ENCODE data around the gene HACD1.
"Not testable (repeated sequence)": the region's sequence is repeated elsewhere in the genome, so short reads cannot be mapped to it uniquely, and the experiment has no call there.

The HACD1 gene

DNA sequence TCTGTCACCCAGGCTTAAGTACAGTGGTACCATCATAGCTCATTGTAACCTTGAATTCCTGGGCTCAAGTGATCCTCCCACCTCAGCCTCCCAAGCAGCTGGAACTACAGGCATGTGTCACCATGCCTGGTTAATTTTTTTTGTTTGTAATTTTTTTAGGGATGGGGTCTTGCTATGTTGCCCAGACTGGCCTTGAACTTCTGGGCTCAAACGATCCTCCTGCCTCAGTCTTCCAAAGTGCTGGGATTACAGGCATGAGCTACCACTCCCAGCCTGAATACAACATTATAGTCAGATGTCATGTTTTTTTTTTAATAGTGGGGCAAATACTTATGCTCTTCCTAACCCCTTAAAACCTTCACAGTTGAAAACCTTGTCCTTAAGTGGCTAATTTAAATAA is 27.9 kb downstream of the HACD1 start:
- not testable (repeated sequence) for H3K27me3 ChIP-seq (ENCODE audit: insufficient read depth, low read length); H3K36me3 ChIP-seq (ENCODE audit: insufficient read depth, low read length); H3K9me3 ChIP-seq (ENCODE audit: low read length); H2AFZ ChIP-seq (ENCODE audit: low read depth, low read length); H3K4me3 ChIP-seq (ENCODE audit: low read length); H3K4me1 ChIP-seq (ENCODE audit: insufficient read depth, low read length)

DNA sequence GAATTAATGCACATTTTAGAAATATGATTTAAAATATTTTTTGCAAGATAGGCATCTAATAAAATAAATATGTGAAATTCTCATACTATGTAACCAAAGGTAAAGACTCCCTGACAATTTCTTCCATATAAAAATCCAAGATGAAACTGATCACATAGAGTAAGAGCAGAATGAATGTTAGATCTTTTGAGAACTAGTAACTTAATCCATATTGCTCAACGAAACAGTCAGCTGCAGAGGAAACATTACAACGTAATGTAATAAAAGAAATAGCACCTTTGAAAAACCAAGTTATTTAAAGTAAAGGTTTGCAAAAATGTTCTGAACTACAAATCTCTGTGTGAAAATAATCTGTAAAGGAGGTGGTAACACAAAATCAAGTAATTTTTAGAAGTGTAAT is 28.8 kb downstream of the HACD1 start:
- no peaks in the 10 kb centered on the region for H3K9me3 ChIP-seq (ENCODE audit: low read length)
- H3K4me1 ChIP-seq (ENCODE audit: insufficient read depth, low read length), result no peaks in the 10 kb centered on the region
- no peaks in the 10 kb centered on the region for H3K36me3 ChIP-seq (ENCODE audit: insufficient read depth, low read length)
- H3K4me3 ChIP-seq (ENCODE audit: low read length), result no peak overlapping the region
- H2AFZ ChIP-seq (ENCODE audit: low read depth, low read length), result no peak overlapping the region
- H3K27me3 ChIP-seq (ENCODE audit: insufficient read depth, low read length), result no peaks in the 10 kb centered on the region

DNA sequence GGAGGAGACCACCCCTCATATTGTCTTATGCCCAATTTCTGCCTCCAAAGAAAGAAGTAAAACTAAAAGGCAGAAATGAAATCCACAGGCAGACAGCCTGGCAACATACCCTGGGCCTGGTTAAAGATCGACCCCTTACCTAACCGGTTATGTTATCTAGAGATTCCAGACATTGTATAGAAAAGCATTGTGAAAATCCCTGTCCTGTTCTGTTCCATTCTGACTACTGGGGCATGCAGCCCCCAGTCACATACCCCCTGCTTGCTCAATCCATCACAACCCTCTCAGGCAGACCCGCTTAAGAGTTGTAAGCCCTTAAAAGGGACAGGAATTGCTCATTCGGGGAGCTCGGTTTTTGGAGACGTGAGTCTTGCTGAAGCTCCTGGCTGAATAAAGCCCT is 29.9 kb downstream of the HACD1 start:
- not testable (repeated sequence) for H3K4me1 ChIP-seq (ENCODE audit: insufficient read depth, low read length); H3K27me3 ChIP-seq (ENCODE audit: insufficient read depth, low read length); H3K4me3 ChIP-seq (ENCODE audit: low read length); H3K36me3 ChIP-seq (ENCODE audit: insufficient read depth, low read length); H3K9me3 ChIP-seq (ENCODE audit: low read length); H2AFZ ChIP-seq (ENCODE audit: low read depth, low read length)

DNA sequence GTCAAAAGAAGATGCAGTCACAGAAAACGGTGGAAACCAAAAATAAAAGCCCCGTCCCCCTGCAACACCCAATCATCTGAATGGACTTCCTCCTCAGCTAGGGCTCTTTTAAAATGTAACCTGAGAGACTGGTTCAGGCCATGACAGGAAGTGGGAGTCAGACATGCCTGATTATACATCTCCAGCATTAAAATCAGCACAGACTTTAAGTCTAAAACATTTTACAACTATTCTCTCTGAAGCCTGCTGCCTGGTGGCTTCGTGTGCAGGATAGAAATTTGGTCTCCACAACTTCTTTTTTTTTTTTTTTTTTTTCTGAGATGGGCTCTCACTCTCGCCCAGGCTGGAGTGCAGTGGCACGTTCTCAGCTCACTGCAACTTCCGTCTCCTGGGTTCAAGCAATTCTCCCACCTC is 30.3 kb downstream of the HACD1 start:
- Histone ChIP-seq H3K4me1 (ENCODE audit: insufficient read depth, low read length) (no peaks in the 10 kb centered on the region), H3K9me3 (ENCODE audit: low read length) (no peaks in the 10 kb centered on the region), H3K36me3 (ENCODE audit: insufficient read depth, low read length) (no peaks in the 10 kb centered on the region), H2AFZ (ENCODE audit: low read depth, low read length) (no peak overlapping the region), H3K27me3 (ENCODE audit: insufficient read depth, low read length) (no peaks in the 10 kb centered on the region), H3K4me3 (ENCODE audit: low read length) (no peak overlapping the region)

DNA sequence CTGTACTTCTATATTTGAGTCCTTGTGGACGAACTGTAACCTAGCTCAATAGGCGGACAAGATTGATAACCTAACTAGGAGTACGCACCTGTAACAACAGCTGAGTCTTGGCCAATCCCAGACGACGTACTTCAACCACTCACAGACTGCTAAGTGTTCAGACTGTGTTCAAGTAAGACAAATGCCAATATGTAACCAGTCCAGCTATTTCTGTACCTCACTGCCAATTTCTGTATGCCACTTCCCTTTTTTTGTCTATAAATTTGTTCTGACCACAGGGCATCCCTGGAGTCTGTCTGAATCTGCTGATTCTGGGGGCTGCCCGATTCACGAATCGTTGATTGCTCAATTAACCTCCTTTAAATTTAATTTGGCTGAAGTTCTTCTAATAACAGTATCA is 32.2 kb downstream of the HACD1 start:
- Histone ChIP-seq H3K4me3 (ENCODE audit: low read length) (no peak overlapping the region), H3K36me3 (ENCODE audit: insufficient read depth, low read length) (no peaks in the 10 kb centered on the region), H3K4me1 (ENCODE audit: insufficient read depth, low read length) (no peaks in the 10 kb centered on the region), H2AFZ (ENCODE audit: low read depth, low read length) (no peak overlapping the region), H3K9me3 (ENCODE audit: low read length) (no peaks in the 10 kb centered on the region), H3K27me3 (ENCODE audit: insufficient read depth, low read length) (no peaks in the 10 kb centered on the region)

DNA sequence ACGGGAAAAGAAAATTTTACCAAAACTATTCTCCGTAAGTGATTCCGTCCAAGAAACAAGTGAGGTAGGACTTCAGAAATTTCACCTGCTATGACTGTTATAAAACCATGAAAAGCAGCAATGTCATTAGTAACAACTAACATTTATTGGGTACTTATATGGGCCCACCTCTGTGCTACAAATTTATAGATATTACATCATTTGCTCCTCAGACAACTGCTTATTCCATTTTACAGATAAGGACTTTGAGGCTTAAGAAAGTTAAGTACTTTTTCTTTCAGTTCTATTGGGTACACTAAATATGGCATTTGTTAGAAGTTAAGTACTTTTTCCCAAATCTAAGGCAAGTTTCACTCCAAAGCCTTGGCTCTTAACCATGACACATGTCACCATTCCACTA is 36.3 kb downstream of the HACD1 start:
- H3K27me3 ChIP-seq (ENCODE audit: insufficient read depth, low read length), result no peaks in the 10 kb centered on the region
- H2AFZ ChIP-seq (ENCODE audit: low read depth, low read length), result no peak overlapping the region
- no peaks in the 10 kb centered on the region for H3K4me1 ChIP-seq (ENCODE audit: insufficient read depth, low read length)
- no peaks in the 10 kb centered on the region for H3K36me3 ChIP-seq (ENCODE audit: insufficient read depth, low read length)
- no peak overlapping the region for H3K4me3 ChIP-seq (ENCODE audit: low read length)
- no peaks in the 10 kb centered on the region for H3K9me3 ChIP-seq (ENCODE audit: low read length)

DNA sequence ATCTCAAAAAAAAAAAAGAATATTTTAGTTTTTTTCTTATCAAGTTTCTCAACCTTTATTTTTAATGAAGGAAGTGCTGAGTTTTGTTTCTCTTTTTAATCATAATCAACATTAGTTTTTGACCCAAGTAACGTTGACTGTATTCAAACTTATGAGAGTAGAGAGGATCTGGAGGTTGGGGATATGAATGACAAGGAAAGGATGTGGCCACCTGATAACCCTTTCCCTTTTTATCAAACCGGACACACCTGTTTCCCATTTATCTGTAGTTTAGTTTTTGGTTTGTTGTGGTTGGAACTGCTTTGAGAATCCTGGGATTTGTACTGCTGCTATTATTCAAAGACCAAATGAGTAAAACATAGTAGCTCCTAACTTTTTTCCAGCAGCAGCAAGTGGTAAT is 38.6 kb downstream of the HACD1 start:
- no peak overlapping the region for H2AFZ ChIP-seq (ENCODE audit: low read depth, low read length)
- no peak overlapping the region for H3K4me3 ChIP-seq (ENCODE audit: low read length)
- no peaks in the 10 kb centered on the region for H3K9me3 ChIP-seq (ENCODE audit: low read length)
- no peaks in the 10 kb centered on the region for H3K27me3 ChIP-seq (ENCODE audit: insufficient read depth, low read length)
- no peaks in the 10 kb centered on the region for H3K4me1 ChIP-seq (ENCODE audit: insufficient read depth, low read length)
- H3K36me3 ChIP-seq (ENCODE audit: insufficient read depth, low read length), result no peaks in the 10 kb centered on the region

DNA sequence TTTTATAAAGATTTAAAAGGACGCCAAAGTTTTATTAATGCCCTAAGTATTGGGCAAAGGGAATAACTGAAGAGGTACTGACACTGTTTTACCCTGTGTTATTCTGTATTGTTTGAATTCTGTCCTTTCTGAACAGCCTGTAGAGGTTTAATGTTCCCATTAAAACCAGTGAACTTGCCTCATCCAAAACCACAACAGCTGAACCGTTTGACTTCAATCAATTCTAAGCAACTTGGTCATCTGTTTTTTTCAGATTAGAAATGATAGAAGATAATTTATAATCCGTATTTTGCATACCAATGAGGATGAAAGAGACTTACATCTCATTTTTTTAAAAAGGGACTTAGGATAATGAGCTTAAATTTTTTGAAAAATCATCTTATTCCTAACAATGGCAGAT is 40.4 kb downstream of the HACD1 start:
- H3K4me1 ChIP-seq (ENCODE audit: insufficient read depth, low read length), result no peaks in the 10 kb centered on the region
- H3K36me3 ChIP-seq (ENCODE audit: insufficient read depth, low read length), result no peaks in the 10 kb centered on the region
- H3K4me3 ChIP-seq (ENCODE audit: low read length), result no peak overlapping the region
- no peaks in the 10 kb centered on the region for H3K9me3 ChIP-seq (ENCODE audit: low read length)
- no peaks in the 10 kb centered on the region for H3K27me3 ChIP-seq (ENCODE audit: insufficient read depth, low read length)
- H2AFZ ChIP-seq (ENCODE audit: low read depth, low read length), result no peak overlapping the region

DNA sequence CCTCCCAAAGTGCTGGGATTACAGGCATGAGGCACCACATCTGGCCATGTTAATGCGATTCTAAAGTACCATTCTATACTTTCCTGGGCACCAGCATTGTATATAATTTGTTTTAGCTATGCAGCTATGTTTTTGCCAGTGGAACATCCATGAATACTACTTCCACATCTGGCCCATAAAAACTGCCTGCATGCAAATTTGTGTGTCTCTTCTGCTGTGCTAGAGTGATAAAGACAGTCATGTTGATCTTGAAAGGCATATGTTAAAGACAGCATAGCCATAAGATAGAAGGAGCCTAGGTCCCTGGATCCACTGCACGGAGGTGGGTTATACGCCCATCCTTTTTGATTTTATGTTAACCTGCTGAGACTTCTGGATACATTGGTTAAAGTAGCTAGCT is 52.3 kb downstream of the HACD1 start:
- H3K36me3 ChIP-seq (ENCODE audit: insufficient read depth, low read length), result no peaks in the 10 kb centered on the region
- no peaks in the 10 kb centered on the region for H3K27me3 ChIP-seq (ENCODE audit: insufficient read depth, low read length)
- H3K4me1 ChIP-seq (ENCODE audit: insufficient read depth, low read length), result no peaks in the 10 kb centered on the region
- H3K9me3 ChIP-seq (ENCODE audit: low read length), result no peaks in the 10 kb centered on the region
- H3K4me3 ChIP-seq (ENCODE audit: low read length), result no peak overlapping the region
- H2AFZ ChIP-seq (ENCODE audit: low read depth, low read length), result no peak overlapping the region

DNA sequence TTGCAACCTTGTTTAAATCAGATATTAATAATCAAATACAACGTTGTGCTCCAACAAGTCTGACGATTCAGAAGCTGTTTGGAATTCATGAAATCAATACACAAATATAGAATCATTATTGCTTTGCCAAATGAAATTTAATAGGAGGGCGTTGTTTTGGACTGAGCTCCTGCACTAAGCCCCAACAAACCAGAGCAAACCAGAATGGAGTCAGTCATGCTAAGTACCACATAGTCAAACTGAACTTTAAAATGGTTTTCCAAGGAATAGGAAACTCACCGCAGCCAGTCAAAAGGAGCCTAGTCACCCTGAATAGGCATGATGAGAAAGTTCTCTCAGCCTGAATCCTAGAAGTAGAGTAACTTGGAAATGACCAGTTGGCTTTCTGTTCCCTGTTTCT is 53.7 kb downstream of the HACD1 start:
- Histone ChIP-seq H2AFZ (ENCODE audit: low read depth, low read length) (no peak overlapping the region), H3K4me3 (ENCODE audit: low read length) (no peak overlapping the region), H3K4me1 (ENCODE audit: insufficient read depth, low read length) (no peaks in the 10 kb centered on the region), H3K9me3 (ENCODE audit: low read length) (no peaks in the 10 kb centered on the region), H3K27me3 (ENCODE audit: insufficient read depth, low read length) (no peaks in the 10 kb centered on the region), H3K36me3 (ENCODE audit: insufficient read depth, low read length) (no peaks in the 10 kb centered on the region)

DNA sequence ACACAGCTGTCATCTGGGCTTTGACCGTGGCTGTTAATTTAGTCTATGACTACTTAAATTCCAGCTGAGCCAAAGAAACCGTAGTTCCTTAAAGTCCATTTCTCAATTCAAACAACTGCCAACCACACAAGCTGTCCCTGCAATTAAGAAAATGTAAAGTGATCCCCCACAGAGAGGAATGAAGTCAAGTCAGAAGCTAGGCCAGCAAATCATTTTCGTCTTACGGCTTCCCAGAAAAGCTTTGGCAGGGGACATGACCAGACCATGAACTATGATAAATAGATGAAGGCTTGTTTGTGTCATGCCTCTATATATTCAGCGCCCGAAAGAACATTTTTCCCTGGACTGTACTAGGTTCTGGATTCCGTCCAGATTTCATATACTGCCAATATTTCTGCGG is 54.6 kb downstream of the HACD1 start:
- Histone ChIP-seq H2AFZ (ENCODE audit: low read depth, low read length) (no peak overlapping the region), H3K9me3 (ENCODE audit: low read length) (no peaks in the 10 kb centered on the region), H3K36me3 (ENCODE audit: insufficient read depth, low read length) (no peaks in the 10 kb centered on the region), H3K4me1 (ENCODE audit: insufficient read depth, low read length) (no peaks in the 10 kb centered on the region), H3K4me3 (ENCODE audit: low read length) (no peak overlapping the region), H3K27me3 (ENCODE audit: insufficient read depth, low read length) (no peaks in the 10 kb centered on the region)

DNA sequence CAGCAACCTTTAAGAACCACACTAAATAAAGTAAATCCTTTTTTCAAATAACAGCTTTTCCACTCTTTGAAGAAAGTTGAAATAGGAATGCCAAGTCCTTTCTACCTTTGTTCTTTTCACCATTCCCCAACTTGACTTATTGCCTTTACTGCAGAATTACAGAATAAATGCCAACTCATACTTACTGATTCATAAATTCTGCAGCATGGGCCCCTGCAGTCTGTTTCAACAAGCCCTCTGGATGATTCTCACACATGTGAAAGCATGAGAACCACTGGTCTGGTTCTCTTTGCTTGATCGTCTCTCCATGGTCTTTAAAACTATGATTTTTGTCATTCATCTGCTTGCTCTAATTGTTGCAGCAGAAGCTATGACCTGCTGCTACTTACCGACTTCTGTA is 56.1 kb downstream of the HACD1 start:
- no peaks in the 10 kb centered on the region for H3K36me3 ChIP-seq (ENCODE audit: insufficient read depth, low read length)
- H2AFZ ChIP-seq (ENCODE audit: low read depth, low read length), result no peak overlapping the region
- no peaks in the 10 kb centered on the region for H3K27me3 ChIP-seq (ENCODE audit: insufficient read depth, low read length)
- no peaks in the 10 kb centered on the region for H3K4me1 ChIP-seq (ENCODE audit: insufficient read depth, low read length)
- no peaks in the 10 kb centered on the region for H3K9me3 ChIP-seq (ENCODE audit: low read length)
- no peak overlapping the region for H3K4me3 ChIP-seq (ENCODE audit: low read length)

DNA sequence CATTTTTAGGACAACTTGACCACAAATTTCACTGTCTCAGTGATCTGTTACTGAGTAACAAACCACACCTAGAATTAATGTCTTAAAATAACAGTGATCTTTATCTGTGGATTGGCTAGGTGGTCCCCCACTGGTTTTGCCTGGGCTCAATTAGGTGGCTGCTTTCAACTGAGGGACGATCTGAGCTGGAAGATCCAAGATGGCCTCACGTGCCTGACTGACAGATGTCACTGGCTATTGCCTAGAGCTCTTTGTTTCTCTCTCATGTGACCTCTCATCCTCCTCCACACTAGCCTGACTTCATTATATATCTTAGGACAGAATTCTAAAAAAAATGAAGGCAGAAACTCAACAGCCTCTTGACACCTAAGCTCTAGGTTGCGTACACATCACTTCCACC is 59.7 kb downstream of the HACD1 start:
- Histone ChIP-seq H3K4me3 (ENCODE audit: low read length) (no peak overlapping the region), H3K4me1 (ENCODE audit: insufficient read depth, low read length) (no peaks in the 10 kb centered on the region), H3K9me3 (ENCODE audit: low read length) (no peaks in the 10 kb centered on the region), H3K27me3 (ENCODE audit: insufficient read depth, low read length) (no peaks in the 10 kb centered on the region), H2AFZ (ENCODE audit: low read depth, low read length) (no peak overlapping the region), H3K36me3 (ENCODE audit: insufficient read depth, low read length) (no peaks in the 10 kb centered on the region)

DNA sequence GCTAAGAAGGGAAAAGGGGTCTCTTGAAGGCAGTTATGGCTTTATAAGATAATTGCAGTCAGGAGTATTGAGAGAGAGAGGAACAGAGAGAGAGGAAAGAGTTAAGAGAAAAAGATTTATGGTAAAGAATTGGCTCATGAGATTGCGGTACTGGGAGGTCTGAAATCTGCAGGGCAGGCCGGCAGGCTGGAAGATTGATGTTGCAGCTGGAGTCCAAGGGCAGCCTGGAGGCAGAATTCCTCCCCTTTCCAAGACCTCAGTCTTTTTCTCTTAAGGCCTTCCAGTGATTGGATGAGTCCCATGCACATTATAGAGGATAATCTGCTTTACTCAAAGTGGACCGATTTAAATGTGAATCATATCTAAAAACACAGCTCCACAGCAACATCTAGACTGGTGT is 68.4 kb downstream of the HACD1 start:
- no peaks in the 10 kb centered on the region for H3K9me3 ChIP-seq (ENCODE audit: low read length)
- no peaks in the 10 kb centered on the region for H3K36me3 ChIP-seq (ENCODE audit: insufficient read depth, low read length)
- no peak overlapping the region for H2AFZ ChIP-seq (ENCODE audit: low read depth, low read length)
- no peaks in the 10 kb centered on the region for H3K4me1 ChIP-seq (ENCODE audit: insufficient read depth, low read length)
- no peak overlapping the region for H3K4me3 ChIP-seq (ENCODE audit: low read length)
- no peaks in the 10 kb centered on the region for H3K27me3 ChIP-seq (ENCODE audit: insufficient read depth, low read length)

DNA sequence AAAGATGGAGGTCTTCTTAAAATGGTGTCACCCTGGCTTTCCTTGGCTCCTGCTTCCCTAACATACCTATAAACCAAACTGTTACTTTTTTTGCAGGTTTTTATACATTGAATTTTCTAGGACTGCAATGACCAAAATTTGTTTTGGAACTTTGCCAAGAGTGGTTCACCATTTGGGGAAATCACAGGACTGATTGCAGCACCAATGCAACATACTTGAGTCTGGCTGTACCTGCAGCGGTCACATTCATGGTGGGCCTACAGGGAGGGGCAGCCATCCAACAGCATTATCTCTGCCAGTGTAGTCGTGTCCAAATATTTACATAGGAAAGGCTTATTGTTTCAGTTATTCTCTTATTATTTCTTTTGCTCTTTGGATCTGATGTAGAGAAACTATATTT is 69.0 kb downstream of the HACD1 start:
- Histone ChIP-seq H3K4me3 (ENCODE audit: low read length) (no peak overlapping the region), H3K9me3 (ENCODE audit: low read length) (no peaks in the 10 kb centered on the region), H3K36me3 (ENCODE audit: insufficient read depth, low read length) (no peaks in the 10 kb centered on the region), H2AFZ (ENCODE audit: low read depth, low read length) (no peak overlapping the region), H3K27me3 (ENCODE audit: insufficient read depth, low read length) (no peaks in the 10 kb centered on the region), H3K4me1 (ENCODE audit: insufficient read depth, low read length) (no peaks in the 10 kb centered on the region)

Measured in neuron (in vitro differentiated cells).